IMR-90 (cell line): Measurements from ENCODE around the gene PIGU.

Experiments
- CEBPB ChIP-seq: IDR thresholded peaks from 2 replicates; pipeline ENCODE4 v1.6.1; 2012; ENCODE audit warnings: low read depth, low read length, improper control_type of control experiment
- CTCF ChIP-seq: conservative IDR thresholded peaks from 2 replicates; pipeline ENCODE4 v1.5.1; 2012; ENCODE audit warnings: mild to moderate bottlenecking, low read depth, low read length, improper control_type of control experiment
- MAZ ChIP-seq: IDR thresholded peaks from 2 replicates; pipeline ENCODE4 v1.6.1; 2012; ENCODE audit warnings: low read depth, mild to moderate bottlenecking, low read length, improper control_type of control experiment, moderate library complexity, borderline replicate concordance
- MXI1 ChIP-seq: IDR thresholded peaks from 2 replicates; pipeline ENCODE4 v1.6.1; 2012; ENCODE audit warnings: low read depth, mild to moderate bottlenecking, low read length, moderate library complexity, borderline replicate concordance
- POLR2A ChIP-seq: IDR thresholded peaks from 2 replicates; pipeline ENCODE4 v1.6.1; 2012; ENCODE audit warnings: mild to moderate bottlenecking, low read depth, low read length
- RAD21 ChIP-seq: IDR thresholded peaks from 2 replicates; pipeline ENCODE4 v1.6.1; 2012; ENCODE audit warnings: low read length, improper control_type of control experiment
- RFX5 ChIP-seq: IDR thresholded peaks from 2 replicates; pipeline ENCODE4 v1.8.0; 2012; ENCODE audit warnings: low read depth, mild to moderate bottlenecking, low read length, moderate library complexity
- SMC3 ChIP-seq: fragments of 150-350 bp; IDR thresholded peaks from 2 replicates; pipeline ENCODE4 v1.6.1; 2016; ENCODE audit warnings: low read depth, mild to moderate bottlenecking, antibody characterized with exemption, low read length, moderate library complexity
- TF ChIP-seq, protein P1 (sequence below): fragments of 150-350 bp; IDR thresholded peaks from 2 replicates; pipeline ENCODE4 v1.6.1; 2016; ENCODE audit warnings: low read depth, mild to moderate bottlenecking, low read length, moderate library complexity, borderline replicate concordance

GRCh38 chr20:34701405-34702085 lies 24.7 kb upstream of the PIGU start:
- no peak for TF ChIP-seq CTCF
- TF ChIP-seq CEBPB: no peak
- TF ChIP-seq SMC3: no peak
- TF ChIP-seq POLR2A: no peak
- TF ChIP-seq, protein P1, sequence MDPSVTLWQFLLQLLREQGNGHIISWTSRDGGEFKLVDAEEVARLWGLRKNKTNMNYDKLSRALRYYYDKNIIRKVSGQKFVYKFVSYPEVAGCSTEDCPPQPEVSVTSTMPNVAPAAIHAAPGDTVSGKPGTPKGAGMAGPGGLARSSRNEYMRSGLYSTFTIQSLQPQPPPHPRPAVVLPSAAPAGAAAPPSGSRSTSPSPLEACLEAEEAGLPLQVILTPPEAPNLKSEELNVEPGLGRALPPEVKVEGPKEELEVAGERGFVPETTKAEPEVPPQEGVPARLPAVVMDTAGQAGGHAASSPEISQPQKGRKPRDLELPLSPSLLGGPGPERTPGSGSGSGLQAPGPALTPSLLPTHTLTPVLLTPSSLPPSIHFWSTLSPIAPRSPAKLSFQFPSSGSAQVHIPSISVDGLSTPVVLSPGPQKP: no peak
- no peak for TF ChIP-seq MAZ
- no peak for TF ChIP-seq RAD21
- TF ChIP-seq RFX5: no peak
- no peak for TF ChIP-seq MXI1
